Activated naive CD8-positive, alpha-beta T cell treated with anti-CD3 and anti-CD28 coated beads, Interleukin-2, amount 10 ng/mL, durations not matched to agents 7 days and 5 days (primary cell): ENCODE data around the gene EID2B. TPM values are rescaled to one million over a fixed set of nuclear protein-coding genes. Genes with fewer than 3 reads are reported as not detected.
A peak's percentile ranks its signal among the peaks of the same experiment; 100 is the strongest.

Experiments used
- ATAC-seq: fragments of 150-1000 bp; cut with Tn5 transposase; one replicate; pipeline ENCODE4 v1.10.0; 2021; ENCODE audit warnings: low read depth, moderate library complexity
- POLR2A ChIA-PET: fragments of 350-600 bp; sonication (Branson Sonifier 250); formaldehyde crosslinking; loops from one replicate; lab custom pipeline; 2021; ENCODE audit warnings: antibody characterized with exemption; lab: Charles Lee
- DNase-seq: peaks from one replicate; pipeline ENCODE4 v3.0.0; 2021
- H3K27ac Mint-ChIP-seq: one replicate; pipeline ENCODE4 v1.8.0; 2022; ENCODE audit warnings: mild to moderate bottlenecking, mixed read lengths
- H3K27me3 Mint-ChIP-seq: one replicate; pipeline ENCODE4 v1.8.0; 2022; ENCODE audit warnings: mild to moderate bottlenecking, moderate library complexity, mixed read lengths
- H3K36me3 Mint-ChIP-seq: one replicate; pipeline ENCODE4 v1.8.0; 2021; ENCODE audit warnings: mild to moderate bottlenecking, mixed read lengths
- H3K4me1 Mint-ChIP-seq: one replicate; pipeline ENCODE4 v1.8.0; 2021; ENCODE audit warnings: mixed read lengths
- H3K4me3 Mint-ChIP-seq: one replicate; pipeline ENCODE4 v1.8.0; 2022; ENCODE audit warnings: mild to moderate bottlenecking, moderate library complexity, mixed read lengths
- H3K9me3 Mint-ChIP-seq: one replicate; pipeline ENCODE4 v1.8.0; 2021; ENCODE audit warnings: mixed read lengths
- total RNA-seq, 2 experiments: library from RNA; stranded (reverse); gene quantifications; one replicate each; pipeline ENCODE4 v1.2.3, GENCODE V29; 2021

Gene EID2B
- total RNA-seq, 2 experiments from 2014 or later: 6.3 to 7.0 TPM

DNA sequence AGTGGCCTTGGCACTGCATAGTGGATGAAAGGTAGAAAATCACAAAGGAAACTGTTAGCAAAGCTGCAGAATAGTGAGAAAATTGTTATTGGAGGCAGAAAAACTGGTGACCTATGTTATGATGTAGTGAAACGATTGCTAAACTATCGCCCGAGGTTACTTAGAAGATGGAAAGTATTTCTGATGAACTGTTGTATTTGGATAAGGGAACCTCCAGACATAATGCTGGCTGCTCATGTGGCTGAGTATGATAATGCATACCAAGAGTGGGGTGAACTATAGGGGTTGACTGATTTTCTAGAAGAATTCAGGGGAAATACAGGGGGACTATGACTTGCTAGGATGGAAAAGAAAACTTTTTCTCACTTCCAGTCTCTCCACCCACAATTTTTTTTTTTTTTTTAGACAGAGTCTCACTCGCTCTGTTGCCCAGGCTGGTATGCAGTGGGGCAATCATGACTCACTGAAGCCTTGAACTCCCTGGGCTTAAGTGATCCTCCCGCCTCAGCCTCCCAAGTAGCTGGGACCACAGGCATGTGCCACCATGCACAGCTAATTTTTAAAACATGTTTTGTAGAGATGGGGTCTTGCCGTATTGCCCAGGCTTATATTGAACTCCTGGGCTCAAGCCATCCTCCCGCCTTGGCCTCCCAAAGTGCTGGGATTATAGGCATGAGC lies 11.7 kb upstream of the EID2B start:
- H3K4me1 Mint-ChIP-seq: peaks cover 49% of the 10 kb centered on the region

DNA sequence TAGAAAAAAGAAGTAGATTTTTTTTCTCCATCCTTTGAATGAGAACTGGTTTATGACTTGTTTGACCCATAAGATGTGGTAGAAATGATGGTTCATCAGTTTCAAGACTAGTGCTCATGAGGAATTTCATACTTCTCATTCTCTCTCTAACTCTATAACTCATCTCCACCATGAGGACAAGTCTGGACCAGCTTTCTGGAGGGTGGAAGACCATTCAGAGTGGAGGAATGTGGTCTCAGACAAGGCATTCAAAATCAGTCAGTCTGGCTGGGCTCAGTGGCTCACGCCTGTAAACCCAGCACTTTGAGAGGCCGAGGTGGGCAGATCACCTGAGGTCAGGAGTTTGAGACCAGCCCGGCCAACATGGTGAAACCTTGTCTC lies 10.8 kb upstream of the EID2B start:
- Mint-ChIP-seq H3K4me1 (peaks cover 55% of the 10 kb centered on the region), H3K27me3 (no peaks in the 10 kb centered on the region), H3K27ac (no peak overlapping the region), H3K36me3 (peaks cover 2% of the 10 kb centered on the region), H3K4me3 (no peak overlapping the region), H3K9me3 (no peaks in the 10 kb centered on the region)
- POLR2A ChIA-PET: no interaction called here
- ATAC-seq: no peak
- DNase-seq: no peak

More for the DNA sequence above, 11.7 kb upstream of the EID2B start:
- Mint-ChIP-seq H3K27ac (peak overlapping the region; percentile 71), H3K9me3 (no peaks in the 10 kb centered on the region), H3K36me3 (peaks cover 2% of the 10 kb centered on the region), H3K27me3 (no peaks in the 10 kb centered on the region), H3K4me3 (peak overlapping the region; percentile 48)
- POLR2A ChIA-PET: interaction anchor here (0.7 to 1.5 kb wide), 3 partner anchors 99 to 129 kb away, joined by 3 to 9 read pairs (median 4); partner anchors contain the start of genes RPS16 and SUPT5H
- no peak for DNase-seq
- no peak for ATAC-seq

DNA sequence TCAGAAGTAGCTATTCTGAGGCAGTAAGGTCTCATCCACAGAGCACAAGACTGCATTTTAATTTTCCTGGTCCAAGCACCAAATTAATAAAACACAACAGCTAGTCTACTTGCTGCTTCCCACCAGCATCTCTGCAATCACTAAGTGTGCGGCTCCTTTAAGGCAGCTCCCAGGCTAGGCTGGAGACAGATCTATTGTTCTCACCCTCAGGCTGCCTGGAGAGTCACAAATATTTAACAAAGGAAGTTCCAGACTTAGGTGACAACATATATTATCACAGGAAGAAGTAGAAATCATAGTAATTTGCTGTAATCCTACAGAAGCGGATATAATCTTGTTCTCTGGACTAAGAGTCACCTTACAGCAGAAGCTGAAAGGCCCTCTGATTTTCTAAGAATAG lies 9.6 kb upstream of the EID2B start:
- Mint-ChIP-seq H3K27ac (peak overlapping the region; percentile 85), H3K36me3 (peaks cover 8% of the 10 kb centered on the region), H3K27me3 (no peaks in the 10 kb centered on the region), H3K9me3 (no peaks in the 10 kb centered on the region), H3K4me1 (peaks cover 64% of the 10 kb centered on the region), H3K4me3 (peak overlapping the region; percentile 47)
- POLR2A ChIA-PET: interaction anchor here (0.8 kb wide), 1 partner anchor 106 kb away, joined by 3 read pairs; the partner anchor contains the start of gene RPS16
- DNase-seq: no peak
- ATAC-seq: no peak

DNA sequence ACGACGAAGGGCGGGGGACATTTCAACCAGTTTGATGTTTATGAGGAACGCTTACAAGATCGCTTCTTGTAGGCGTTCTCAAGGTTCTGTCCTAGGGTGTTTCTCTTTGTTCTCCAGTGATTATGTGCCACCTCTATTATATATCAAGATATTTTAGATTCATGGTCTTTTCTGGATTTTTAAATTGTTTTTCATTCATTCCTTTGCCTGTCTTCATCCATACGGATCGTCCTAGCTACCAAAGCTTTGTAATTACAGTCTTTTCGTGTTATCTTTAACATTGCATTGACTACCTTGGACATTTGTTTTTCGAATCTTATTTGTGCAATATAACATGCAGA lies 7.7 kb upstream of the EID2B start:
- DNase-seq (no peak), ATAC-seq (no peak)
- Mint-ChIP-seq H3K9me3 (no peaks in the 10 kb centered on the region), H3K4me1 (peaks cover 54% of the 10 kb centered on the region), H3K36me3 (peaks cover 10% of the 10 kb centered on the region), H3K4me3 (peak overlapping the region; percentile 89), H3K27ac (peak overlapping the region; percentile 93), H3K27me3 (no peaks in the 10 kb centered on the region)
- POLR2A ChIA-PET: interaction anchor here (0.6 to 1.0 kb wide), 2 partner anchors 95 to 598 kb away, joined by 5 to 8 read pairs; partner anchors contain the start of gene SUPT5H

DNA sequence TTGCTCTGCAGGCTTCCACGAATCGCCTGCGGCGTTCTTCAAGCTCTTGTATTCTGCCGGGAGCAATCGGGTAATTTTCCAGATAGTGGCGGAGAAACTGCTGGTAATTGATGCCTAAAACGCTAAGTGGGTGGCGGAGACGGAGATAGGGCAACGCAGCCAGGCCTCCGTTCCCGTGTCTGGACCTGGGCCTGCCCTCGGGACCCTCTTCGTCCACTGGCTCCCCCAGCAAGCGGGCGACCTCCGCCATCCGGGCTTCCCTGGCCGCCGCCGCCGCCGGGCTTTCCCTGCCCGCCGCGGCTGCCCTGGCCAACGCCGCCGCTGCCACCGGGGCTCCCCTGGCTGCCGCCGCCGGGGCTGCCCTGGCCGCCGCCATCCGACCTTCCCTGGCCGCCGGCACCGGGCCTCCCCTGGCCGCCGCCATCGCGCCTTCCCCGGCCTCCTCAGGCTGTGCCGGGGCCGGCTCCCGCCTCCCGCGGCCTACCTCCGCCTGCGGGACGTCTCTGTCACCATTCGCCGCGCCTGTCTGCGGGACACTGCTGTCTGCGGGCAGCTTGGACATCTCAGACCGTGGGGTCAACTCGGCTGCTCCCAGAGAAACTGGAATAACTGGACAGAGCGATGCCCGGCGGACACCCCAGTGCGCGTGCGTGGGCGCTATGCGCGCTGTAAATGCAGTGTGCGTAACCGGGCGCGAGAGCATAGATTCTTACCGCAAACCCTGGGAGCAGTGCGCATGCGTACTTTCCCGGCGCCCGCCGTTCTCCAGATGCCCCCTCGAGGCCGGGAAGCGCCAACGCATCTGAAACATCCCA lies 7.1 kb upstream of the EID2B start, which contains the start of gene EID2:
TSS of gene EID2 (minus strand) at position 644 of the 815 bp plus-strand sequence. CDS start at position 562, 82 bp downstream.
- H3K27ac Mint-ChIP-seq: peak within 1 kb of the TSS; percentile 93
- ATAC-seq (peak; percentile 92), DNase-seq (peak; percentile 95)
- H3K9me3 Mint-ChIP-seq: no peaks in the 10 kb centered on the region
- H3K36me3 Mint-ChIP-seq: peaks cover 10% of the 10 kb centered on the region
- H3K4me3 Mint-ChIP-seq: peak within 1 kb of the TSS; percentile 95
- peaks cover 51% of the 10 kb centered on the region for H3K4me1 Mint-ChIP-seq
- no peaks in the 10 kb centered on the region for H3K27me3 Mint-ChIP-seq
- POLR2A ChIA-PET: interaction anchor here (1.0 to 1.2 kb wide), 2 partner anchors 94 to 104 kb away, joined by 5 to 8 read pairs; partner anchors contain the start of genes RPS16 and SUPT5H

DNA sequence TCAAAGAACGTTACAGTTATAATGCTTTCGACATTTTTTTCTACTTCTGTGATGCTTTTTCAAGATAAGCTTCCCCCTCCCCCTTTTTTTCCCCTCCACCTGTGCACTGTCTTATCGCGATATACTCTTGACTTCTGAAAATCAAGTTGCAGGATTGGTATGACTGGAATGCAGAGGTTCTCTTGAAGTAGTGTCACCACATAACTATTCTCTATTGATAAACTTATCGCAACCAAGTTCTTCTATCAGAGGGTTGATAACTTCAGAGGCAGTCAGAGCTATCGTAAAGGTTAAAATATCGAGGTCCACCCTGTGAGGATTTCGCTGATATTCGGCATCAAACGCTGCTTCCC lies 6.5 kb upstream of the EID2B start:
- peaks cover 45% of the 10 kb centered on the region for H3K4me1 Mint-ChIP-seq
- peak overlapping the region; percentile 84 for H3K27ac Mint-ChIP-seq
- DNase-seq (no peak), ATAC-seq (no peak)
- H3K9me3 Mint-ChIP-seq: no peaks in the 10 kb centered on the region
- peak overlapping the region; percentile 95 for H3K4me3 Mint-ChIP-seq
- H3K36me3 Mint-ChIP-seq: peaks cover 10% of the 10 kb centered on the region
- POLR2A ChIA-PET: interaction anchor here (1.2 kb wide), 1 partner anchor 104 kb away, joined by 5 read pairs; the partner anchor contains the start of gene RPS16
- H3K27me3 Mint-ChIP-seq: no peaks in the 10 kb centered on the region

DNA sequence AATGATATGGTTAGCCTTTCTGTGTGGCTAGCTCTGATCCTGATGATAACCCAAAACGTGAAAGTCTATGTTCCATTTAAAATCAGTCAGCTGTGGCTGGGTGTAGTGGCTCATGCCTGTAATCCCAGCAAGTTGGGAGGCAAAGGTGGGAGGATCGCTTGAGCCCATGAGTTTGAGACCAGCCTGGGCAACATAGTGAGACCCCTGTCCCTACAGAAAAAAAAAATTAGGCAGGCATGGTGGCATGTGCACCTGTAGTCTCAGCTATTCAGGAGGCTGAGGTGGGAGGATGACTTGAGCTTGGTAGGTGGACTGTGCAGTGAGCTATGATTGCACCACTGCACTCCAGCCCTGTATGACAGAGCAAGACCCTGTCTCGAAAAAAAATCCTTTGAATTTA lies 1.1 kb upstream of the EID2B start:
- Mint-ChIP-seq H3K27ac (no peak overlapping the region), H3K27me3 (no peaks in the 10 kb centered on the region), H3K36me3 (peaks cover 8% of the 10 kb centered on the region), H3K4me3 (no peak overlapping the region), H3K4me1 (peaks cover 23% of the 10 kb centered on the region), H3K9me3 (no peaks in the 10 kb centered on the region)
- DNase-seq (no peak), ATAC-seq (no peak)
- POLR2A ChIA-PET: interaction anchor here (0.7 to 2.8 kb wide), 3 partner anchors 88 to 191 kb away, joined by 3 to 12 read pairs (median 4); partner anchors contain the start of genes SAMD4B and SUPT5H

DNA sequence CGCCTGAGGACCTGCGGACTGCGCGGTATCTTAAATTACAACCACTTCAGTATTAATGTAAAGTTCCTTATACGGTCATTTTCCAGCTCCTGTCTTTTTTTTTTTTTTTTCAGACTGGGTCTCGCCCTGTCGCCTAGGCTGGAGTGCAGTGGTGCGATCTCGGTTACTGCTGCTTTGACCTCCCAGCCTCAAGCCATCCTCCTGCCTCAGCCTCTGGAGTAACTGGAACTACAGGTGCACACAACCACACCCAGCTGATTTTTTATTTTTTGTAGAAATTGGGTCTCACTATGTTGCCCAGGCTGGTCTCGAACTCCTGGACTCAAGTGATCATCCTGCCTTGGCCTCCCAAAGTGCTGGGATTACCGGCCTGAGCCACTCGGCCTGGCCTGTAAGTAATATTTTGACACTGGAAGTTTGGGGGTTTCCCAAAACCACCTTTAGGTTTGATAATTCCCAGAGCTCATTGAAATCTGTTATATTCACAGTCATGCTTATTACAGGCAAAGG lies 406 bp upstream of the EID2B start:
- POLR2A ChIA-PET: interaction anchor here (0.6 to 2.8 kb wide), 4 partner anchors 35 to 407 kb away, joined by 3 to 16 read pairs (median 8); partner anchors contain the start of genes DLL3, RPS16 and SUPT5H
- Mint-ChIP-seq H3K4me1 (peaks cover 18% of the 10 kb centered on the region), H3K36me3 (peaks cover 9% of the 10 kb centered on the region), H3K4me3 (peak overlapping the region; percentile 92), H3K27ac (peak overlapping the region; percentile 82), H3K9me3 (no peaks in the 10 kb centered on the region), H3K27me3 (no peaks in the 10 kb centered on the region)
- ATAC-seq: no peak
- DNase-seq: no peak

DNA sequence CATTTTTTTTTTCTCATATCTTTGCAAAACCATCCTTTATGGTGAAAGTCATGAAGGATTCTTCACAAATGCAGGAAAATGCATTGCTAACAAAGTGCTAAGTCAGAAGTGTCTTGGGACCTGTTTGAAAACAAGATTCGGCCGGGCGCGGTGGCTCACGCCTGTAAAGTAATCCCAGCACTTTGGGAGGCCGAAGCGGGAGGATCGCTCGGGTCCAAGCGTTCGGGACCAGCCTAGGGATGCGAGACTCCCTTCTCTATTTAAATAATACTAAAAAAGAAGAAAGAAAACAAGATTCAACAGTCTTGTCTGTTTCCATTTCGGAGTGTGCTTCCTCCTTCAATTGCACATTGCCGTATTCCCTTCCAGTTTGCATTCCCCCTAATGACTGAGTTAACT lies 819 bp downstream of the EID2B start:
- POLR2A ChIA-PET: interaction anchor here (0.7 to 2.4 kb wide), 4 partner anchors 58 to 314 kb away, joined by 3 to 16 read pairs (median 3); partner anchors contain the start of gene RPS16
- Mint-ChIP-seq H3K9me3 (no peaks in the 10 kb centered on the region), H3K27ac (peak overlapping the region; percentile 70), H3K4me3 (peak overlapping the region; percentile 92), H3K36me3 (peaks cover 7% of the 10 kb centered on the region), H3K27me3 (no peaks in the 10 kb centered on the region), H3K4me1 (peaks cover 12% of the 10 kb centered on the region)
- ATAC-seq: no peak
- DNase-seq: no peak

DNA sequence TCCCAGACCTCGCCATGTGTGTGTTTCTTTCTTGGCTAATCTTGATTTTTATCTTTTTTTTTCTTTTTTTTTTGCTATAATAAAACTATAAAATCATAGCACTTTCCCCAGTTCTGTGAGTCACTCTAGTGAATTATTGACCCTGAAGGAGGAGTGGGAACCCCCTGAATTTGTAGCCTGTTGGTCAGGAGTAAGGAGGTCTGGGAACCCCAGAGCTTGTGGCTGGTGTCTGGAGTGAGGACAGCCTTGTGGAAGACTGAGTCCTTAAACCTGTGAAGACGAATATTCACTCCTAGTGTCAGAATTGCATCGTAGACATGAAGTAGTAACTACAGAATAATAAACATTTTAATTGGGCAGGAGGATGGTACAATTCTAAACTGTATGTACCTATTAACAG lies 7.4 kb downstream of the EID2B start:
- DNase-seq (no peak), ATAC-seq (no peak)
- H3K27me3 Mint-ChIP-seq: no peaks in the 10 kb centered on the region
- peaks cover 5% of the 10 kb centered on the region for H3K36me3 Mint-ChIP-seq
- H3K4me1 Mint-ChIP-seq: no peaks in the 10 kb centered on the region
- POLR2A ChIA-PET: interaction anchor here (0.7 kb wide), 1 partner anchor 18 kb away, joined by 4 read pairs; no protein-coding TSS in a partner anchor
- no peak overlapping the region for H3K4me3 Mint-ChIP-seq
- H3K27ac Mint-ChIP-seq: no peak overlapping the region
- H3K9me3 Mint-ChIP-seq: no peaks in the 10 kb centered on the region

DNA sequence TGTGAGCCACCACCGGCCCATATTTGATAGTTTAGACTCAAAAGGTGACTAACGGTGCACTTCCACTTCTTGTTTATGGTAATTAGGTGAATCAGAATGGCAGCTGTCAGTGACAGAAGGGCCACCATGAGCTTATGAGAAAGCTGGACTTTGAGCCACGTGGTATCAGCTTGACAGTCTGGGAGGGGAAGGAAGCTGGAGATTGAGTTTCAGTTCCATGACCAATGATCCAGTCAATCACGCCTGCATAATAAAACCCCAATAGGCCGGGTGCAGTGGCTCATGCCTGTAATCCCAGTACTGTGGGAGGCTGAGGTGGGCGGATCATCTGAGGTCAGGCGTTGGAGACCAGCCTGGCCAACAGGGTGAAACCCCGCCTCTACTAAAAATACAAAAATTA lies 8.2 kb downstream of the EID2B start:
- POLR2A ChIA-PET: interaction anchor here (0.7 kb wide), 1 partner anchor 18 kb away, joined by 4 read pairs; no protein-coding TSS in a partner anchor
- Mint-ChIP-seq H3K36me3 (peaks cover 5% of the 10 kb centered on the region), H3K27ac (no peak overlapping the region), H3K4me3 (no peak overlapping the region), H3K4me1 (no peaks in the 10 kb centered on the region), H3K9me3 (no peaks in the 10 kb centered on the region), H3K27me3 (no peaks in the 10 kb centered on the region)
- DNase-seq (no peak), ATAC-seq (no peak)

DNA sequence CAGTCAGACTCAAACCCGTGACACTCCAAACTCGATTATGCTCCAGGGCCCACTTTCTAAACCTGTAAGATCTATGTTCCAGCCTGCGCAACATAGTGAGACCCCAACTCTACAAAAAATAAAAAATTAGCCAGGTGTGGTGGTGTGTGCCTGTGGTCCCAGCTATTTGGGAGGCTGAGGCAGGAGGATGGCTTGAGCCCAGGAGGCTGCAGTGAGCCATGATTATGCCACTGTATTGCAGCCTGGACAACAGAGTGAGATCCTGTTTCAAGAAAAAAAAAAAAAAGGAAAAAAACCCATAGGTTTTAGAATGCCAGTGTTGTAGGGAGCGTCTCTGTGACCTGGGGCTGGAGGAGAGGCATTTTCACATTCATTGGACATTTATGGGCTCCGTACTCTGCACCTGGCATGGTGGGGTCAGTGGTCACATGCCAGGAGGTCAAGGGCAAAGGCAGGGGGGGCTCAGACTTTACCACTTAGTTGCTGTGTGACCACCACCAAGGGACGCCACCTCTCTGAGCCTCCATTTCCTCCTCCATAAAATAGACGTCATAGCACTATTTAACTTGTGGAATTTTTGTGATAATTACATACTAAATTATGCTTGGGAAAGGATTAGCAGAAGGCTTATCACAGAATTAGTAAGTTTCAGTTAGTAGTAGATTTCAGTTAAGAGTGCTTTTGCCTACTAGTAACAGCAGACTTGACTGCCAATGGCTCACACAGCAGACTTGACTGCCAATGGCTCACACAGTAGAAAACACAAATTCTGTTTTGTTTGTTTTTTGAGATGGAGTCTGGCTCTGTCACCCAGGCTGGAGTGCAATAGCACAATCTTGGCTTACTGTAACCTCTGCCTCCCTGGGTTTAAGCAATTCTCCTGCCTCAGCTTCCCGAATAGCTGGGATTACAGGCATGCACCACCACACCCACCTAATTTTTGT lies 11.8 kb downstream of the EID2B start:
- no peak for ATAC-seq

More for the DNA sequence above, 11.8 kb downstream of the EID2B start:
- H3K4me3 Mint-ChIP-seq: no peak overlapping the region
- POLR2A ChIA-PET: no interaction called here
- peaks cover 23% of the 10 kb centered on the region for H3K27me3 Mint-ChIP-seq
- no peak for DNase-seq
- no peaks in the 10 kb centered on the region for H3K9me3 Mint-ChIP-seq
- H3K27ac Mint-ChIP-seq: no peak overlapping the region
- H3K36me3 Mint-ChIP-seq: no peaks in the 10 kb centered on the region
- peaks cover 4% of the 10 kb centered on the region for H3K4me1 Mint-ChIP-seq
